HG03378 (cell line): Measurements from ENCODE around the gene TTC28.

Experiments used
- ATAC-seq: cut with Tn5 transposase; IDR thresholded peaks from one replicate; pipeline ENCODE4 v1.9.1; 2021; ENCODE audit warnings: mild to moderate bottlenecking, moderate library complexity; ENCODE audit not compliant: unreplicated experiment

TTC28 gene

DNA sequence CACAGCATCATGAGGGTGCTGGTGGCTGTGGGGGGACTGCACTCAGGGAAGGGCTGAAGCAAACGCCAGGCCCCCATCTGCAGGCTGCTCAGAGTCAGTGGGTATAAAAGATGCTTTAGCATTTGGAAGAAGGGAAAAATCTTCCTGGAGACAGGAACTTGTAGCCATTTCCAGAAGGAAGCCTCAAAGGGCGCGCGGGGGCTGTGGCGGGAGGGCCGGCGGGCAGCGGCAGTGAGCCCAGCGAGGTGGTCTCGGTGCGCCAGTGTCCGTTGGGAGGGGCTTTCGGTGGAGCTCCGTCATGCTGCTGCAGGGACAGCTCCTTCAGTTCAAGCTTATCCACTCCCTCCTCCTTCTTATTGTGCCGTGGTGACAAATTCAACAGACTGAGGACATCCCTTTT lies 697.5 kb downstream of the TTC28 start:
- no peak for ATAC-seq

- no peak for ATAC-seq
These were observed 699.1 kb downstream of the TTC28 start for GRCh38 chr22:27980424-27981148.

GRCh38 chr22:27978802-27979201 lies 700.8 kb downstream of the TTC28 start:
- ATAC-seq, result no peak

- no peak for ATAC-seq
These were observed 701.3 kb downstream of the TTC28 start for GRCh38 chr22:27978317-27978716.

DNA sequence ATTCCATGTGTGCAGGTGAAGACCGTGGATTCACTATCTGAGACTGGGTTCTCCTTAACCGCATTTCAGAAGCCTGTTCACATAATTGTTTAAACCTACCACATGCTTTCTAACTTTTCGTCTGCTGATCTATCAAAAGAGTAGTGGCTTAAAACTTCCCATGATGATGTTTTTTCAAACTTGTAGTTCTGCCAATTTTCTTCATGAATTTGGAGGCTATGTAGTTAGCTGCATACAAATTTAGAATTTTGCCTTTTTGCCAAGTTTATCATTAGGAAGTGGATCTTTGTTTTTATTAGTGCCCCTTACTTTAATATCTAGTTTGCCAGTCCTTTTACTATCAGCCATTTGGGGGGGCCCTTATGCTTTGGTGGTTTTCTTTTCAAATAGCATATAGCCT lies 703.1 kb downstream of the TTC28 start:
- no peak for ATAC-seq

DNA sequence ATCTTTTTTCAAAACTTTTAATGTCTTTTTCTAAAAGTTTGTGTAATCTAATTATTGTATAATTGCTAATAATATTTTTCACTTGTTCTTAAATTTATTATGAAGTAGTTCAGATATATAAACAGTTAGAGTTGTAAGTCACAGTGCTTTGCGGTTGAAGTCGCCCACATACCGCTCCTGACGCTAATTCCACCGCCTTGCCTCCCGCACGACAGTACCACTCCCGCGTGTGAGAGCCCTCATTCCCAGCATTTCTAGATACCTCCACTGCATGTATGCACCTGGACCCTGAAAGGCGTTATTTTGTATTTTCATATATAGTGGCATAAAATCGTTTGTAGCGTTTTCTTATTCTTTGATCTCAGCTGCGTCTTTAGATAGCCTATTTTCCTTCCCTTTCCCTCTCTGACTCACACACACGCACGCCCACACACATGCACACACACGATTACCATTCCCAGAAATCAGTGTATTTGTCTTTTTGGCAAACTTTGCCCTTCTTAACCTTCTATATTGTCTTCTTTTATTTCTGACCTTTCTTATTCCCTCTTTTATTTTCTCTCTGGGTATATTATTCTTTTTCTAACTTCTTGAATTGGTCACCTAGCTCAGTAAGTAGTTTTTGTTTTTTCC lies 704.1 kb downstream of the TTC28 start:
- no peak for ATAC-seq

DNA sequence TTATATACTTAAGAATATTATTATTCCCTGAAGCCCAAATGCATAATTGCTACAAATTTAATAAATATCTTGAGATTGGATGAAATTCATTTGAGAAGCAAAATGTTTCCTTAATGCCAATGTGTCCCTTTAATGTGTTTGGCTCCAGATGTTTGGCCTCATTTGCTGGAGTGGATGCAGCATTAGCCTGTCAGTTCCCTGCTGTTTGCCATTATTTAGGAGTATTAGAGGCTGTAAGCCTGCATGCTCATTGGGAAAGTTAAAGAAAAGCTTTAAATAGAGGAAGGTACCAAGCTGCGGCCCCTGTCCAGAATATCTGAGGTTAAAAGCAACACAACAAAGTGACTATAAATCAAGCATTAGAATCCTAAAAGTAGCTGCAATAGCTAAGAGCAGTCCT lies 705.8 kb downstream of the TTC28 start:
- no peak for ATAC-seq

DNA sequence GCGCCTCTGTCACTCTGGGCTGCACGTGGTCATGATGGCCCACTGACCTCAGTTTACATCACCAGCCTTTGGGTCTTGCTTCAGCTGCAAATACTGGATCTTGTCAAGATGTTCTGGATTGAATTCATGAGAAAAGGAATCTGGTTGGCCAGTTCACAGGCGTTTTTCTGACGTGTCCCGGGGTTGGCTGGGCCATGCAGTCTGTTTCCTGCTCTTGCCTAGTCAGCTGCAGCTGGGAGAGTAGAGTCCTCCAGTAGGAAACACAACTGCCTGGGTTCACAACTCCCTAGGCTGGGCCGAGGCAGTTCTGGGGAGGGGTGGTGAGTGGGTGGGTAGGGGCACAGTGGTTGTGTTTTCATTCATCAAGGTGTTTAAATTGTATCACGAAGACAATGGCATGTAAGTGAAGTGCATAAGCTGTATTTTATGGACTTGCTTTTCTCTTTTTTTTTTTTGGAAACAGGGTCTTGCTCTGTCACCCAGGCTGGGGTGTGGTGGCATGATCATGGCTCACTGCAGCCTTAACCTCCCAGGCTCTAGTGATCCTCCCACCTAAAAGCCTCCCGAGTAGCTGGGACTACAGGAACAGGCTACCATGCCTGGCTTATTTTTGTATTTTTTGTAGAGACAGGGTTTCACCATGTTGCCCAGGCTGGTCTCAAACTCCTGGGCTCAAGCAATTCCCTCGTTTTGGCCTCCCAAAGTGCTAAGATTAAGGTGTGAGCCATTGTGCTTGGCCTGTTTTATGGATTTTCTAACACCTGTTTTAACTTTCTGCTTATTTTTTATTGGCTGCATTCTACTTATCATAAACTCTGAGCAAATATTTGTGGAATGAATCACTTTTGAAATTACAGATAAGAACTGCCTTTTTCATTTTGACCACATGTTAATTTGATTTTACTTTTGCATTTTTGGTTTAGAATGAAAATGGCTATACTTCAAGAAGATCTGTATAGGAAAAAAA lies 706.6 kb downstream of the TTC28 start:
- no peak for ATAC-seq

DNA sequence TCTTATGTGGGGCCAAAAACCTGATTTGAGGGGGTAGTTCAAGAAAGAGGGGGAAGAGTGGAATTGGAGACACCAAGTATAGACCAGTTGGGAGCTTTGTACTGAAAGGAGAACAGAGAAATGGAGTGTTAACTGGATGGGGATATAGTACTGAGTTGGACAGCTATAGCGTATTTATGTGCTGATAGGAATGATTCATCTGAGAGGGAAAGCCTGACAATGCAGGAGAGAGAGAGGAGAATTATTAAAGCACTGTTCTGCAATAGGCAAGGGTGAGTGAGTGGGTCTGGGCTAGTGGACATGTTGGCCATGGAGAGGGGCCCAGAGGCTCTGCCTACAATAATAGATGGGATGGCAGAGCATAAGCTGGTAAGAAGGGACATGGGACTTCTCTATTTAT lies 707.7 kb downstream of the TTC28 start:
- no peak for ATAC-seq

- no peak for ATAC-seq
These were observed 708.9 kb downstream of the TTC28 start for GRCh38 chr22:27970596-27971220.

DNA sequence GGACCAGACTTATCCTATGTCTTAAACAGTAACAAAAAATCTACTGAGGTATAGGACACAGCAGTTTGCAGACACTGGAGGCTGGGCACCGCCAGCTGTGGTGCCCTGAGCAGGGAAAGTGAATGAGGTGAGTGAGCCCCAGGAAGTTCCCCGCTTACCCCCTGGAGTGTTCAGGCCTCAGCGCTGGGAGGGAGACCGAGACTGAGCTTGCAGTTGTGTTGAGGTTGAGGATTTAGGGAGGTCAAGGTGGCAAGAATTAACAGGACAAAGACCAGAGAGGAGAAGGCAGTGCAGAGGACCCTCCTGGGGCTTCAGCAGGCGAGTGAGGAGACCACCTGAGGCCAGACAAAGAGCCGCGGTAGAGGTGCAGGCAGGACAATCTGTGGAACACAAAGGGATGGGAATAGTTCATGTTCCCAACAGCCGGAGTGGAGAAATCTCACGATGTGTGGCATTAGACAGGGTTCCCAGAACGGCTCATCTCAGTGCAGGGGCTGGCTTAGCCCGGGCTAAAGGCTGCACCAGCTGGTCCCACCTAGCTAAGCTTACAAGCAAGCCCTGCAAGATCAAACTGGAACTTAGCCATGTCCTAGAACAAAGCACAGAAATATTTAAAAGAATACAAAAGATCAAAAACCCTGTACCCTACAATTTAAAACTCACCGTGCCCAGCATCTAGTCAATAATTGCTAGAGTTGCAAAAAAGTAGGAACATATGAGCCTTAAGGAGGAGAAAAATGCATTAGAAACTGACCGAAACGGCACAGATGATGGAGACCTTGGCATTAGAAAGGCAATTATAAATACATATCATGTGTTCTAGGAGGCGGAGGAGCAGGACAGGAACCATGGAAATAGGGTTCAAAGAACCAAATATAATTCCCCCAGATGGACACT lies 713.2 kb downstream of the TTC28 start:
- no peak for ATAC-seq

- ATAC-seq, result no peak
These were observed 717.2 kb downstream of the TTC28 start for GRCh38 chr22:27962268-27963044.

DNA sequence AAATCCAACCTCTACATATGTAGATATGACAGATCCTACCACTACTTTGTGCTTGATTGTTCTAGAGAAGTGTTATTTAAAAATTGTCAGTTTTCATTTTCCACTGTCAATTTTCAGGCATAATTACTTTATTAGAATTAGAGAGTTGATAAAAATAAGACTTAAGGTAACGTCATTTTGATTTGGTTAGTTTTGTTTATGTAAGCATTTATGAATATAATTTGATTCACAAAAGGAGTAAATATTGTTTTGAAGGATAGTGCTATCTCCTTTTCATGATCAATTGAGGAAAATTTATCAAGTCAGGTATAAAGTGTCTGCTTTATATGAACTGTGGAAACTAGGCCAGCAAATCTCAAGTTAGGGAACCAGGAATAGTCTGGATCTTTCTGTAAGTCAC lies 718.0 kb downstream of the TTC28 start:
- no peak for ATAC-seq

- no peak for ATAC-seq
These were observed 718.5 kb downstream of the TTC28 start for GRCh38 chr22:27961182-27961581.

DNA sequence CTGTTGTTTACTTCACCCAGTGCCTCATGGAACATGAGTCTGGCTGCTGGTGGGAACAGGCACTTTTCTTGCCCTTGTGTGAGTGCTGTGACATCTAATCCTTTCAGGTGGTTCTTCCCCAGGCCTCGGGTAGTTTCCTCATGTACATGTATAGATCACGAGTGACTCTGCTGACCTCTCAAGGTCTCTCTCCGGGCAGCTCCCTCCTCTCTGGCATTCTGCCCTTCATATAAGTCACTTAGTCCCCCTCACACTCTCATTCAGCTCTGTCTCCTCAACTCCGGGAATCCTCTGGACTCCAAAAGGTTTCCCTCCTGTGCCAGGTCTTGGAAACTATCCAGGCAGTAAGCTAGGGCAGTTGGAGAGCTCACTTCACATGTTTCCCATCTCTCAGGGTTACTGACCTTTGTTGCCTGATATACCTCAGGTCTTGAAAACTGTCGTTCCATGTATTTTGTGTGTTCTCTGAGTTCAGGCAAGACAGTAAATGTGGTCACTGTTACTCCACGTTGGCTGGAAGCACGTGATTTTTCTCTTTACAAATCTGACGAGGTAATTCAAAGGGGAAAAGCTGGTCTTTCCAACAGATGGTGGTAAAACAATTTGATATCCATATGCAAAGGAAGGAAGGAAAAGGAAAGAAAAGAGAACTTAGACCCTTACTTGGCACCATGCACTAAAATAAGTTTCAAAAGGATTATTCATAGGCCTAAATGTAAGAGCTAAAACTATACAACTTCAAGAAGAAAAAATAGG lies 720.1 kb downstream of the TTC28 start:
- no peak for ATAC-seq

GRCh38 chr22:27952779-27953178 lies 726.9 kb downstream of the TTC28 start:
- no peak for ATAC-seq

GRCh38 chr22:27952091-27952490 lies 727.5 kb downstream of the TTC28 start:
- ATAC-seq, result no peak

DNA sequence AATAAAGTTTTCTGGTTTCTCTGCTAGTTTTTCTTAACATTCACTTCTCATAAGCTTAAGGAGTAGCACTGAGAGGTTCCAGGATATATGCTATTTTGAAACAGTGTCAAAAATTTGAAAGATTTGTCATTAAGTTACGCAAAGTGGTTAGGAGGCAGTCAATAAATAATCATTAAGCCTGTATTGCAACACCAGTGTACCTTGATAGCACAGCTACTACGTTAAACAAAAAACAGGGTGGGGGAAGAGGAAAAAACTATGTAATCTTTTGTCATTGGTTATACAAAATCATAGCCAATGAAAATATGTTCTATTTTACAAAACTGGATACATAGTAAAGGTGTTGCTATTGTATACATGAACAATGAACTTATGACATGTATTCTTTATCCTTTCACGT lies 730.2 kb downstream of the TTC28 start:
- ATAC-seq, result no peak

DNA sequence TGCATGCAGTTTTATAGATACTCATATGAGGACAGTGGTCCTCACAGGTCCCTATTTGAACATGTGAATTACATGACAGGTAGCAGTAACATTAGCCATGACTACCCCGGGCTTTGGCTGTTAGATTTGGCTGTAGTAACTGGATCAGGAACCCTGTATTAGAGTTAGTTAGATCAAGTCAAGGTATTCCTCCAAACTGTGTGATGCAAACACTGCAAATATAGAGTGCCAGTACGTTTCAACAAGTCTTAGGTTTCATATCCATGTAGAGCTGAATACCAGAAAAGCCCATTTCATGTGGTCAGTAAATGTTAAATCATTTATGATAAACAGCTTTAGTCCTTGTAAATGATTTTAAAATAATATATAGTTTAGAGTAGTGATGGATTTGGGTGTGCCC lies 731.1 kb downstream of the TTC28 start:
- no peak for ATAC-seq
